GM21528 (cell line): ENCODE results near the gene CD248.
A peak's percentile ranks its signal among the peaks of the same experiment; 100 is the strongest.

Source experiments
- ATAC-seq: cut with Tn5 transposase; IDR thresholded peaks from one replicate; pipeline ENCODE4 v1.9.1; 2021; ENCODE audit warnings: mild to moderate bottlenecking, moderate library complexity; ENCODE audit not compliant: unreplicated experiment, low FRiP score

CD248 gene

GRCh38 chr11:66340596-66341501 is 24.0 kb upstream of the CD248 start:
- ATAC-seq: no peak

GRCh38 chr11:66339686-66340483 is 23.0 kb upstream of the CD248 start:
- ATAC-seq: no peak

GRCh38 chr11:66339162-66339675 is 22.4 kb upstream of the CD248 start:
- ATAC-seq: no peak

GRCh38 chr11:66338276-66339161 is 21.7 kb upstream of the CD248 start:
- no peak for ATAC-seq

- no peak for ATAC-seq
Observed at GRCh38 chr11:66337103-66337899, 20.5 kb upstream of the CD248 start.

GRCh38 chr11:66336234-66337102 is 19.6 kb upstream of the CD248 start, which contains the start of gene RIN1:
TSS of gene RIN1 (minus strand) at chr11:66336434. CDS start at chr11:66336402, 32 bp downstream.
- ATAC-seq: peak; percentile 47

- no peak for ATAC-seq
Observed at GRCh38 chr11:66335531-66336233, 18.8 kb upstream of the CD248 start.

GRCh38 chr11:66334605-66335442 is 18.0 kb upstream of the CD248 start:
- ATAC-seq: no peak

GRCh38 chr11:66333896-66334604 is 17.2 kb upstream of the CD248 start:
- ATAC-seq: no peak

- ATAC-seq: no peak
Observed at GRCh38 chr11:66333220-66333877, 16.5 kb upstream of the CD248 start.

GRCh38 chr11:66332371-66333219 is 15.8 kb upstream of the CD248 start:
- no peak for ATAC-seq

GRCh38 chr11:66331542-66332370 is 14.9 kb upstream of the CD248 start:
- no peak for ATAC-seq

GRCh38 chr11:66330931-66331330 is 14.1 kb upstream of the CD248 start:
- no peak for ATAC-seq

- no peak for ATAC-seq
Observed at GRCh38 chr11:66329165-66329673, 12.4 kb upstream of the CD248 start.
